GM23248 (cell line): ENCODE measurements around the gene DPP6. TPM values are rescaled to one million over a fixed set of nuclear protein-coding genes. Genes with fewer than 3 reads are reported as not detected.

ENCODE experiments used
- DNase-seq: peaks from one replicate; pipeline ENCODE4 v3.0.0-alpha.2; 2015
- H2AFZ ChIP-seq: fragments of 200-600 bp; sonication (generic); 2 replicates; pipeline ENCODE4 v1.6.1; 2016; ENCODE audit warnings: antibody characterized with exemption
- H3F3A ChIP-seq: fragments of 200-600 bp; sonication (generic); 2 replicates; pipeline ENCODE4 v1.6.1; 2016; ENCODE audit warnings: mild to moderate bottlenecking, antibody characterized with exemption, mixed run types; ENCODE audit not compliant: insufficient read depth
- H3K27ac ChIP-seq: fragments of 200-600 bp; sonication (generic); 2 replicates; pipeline ENCODE4 v1.5.1; 2016; ENCODE audit warnings: mild to moderate bottlenecking
- H3K27me3 ChIP-seq: fragments of 200-600 bp; sonication (generic); replicated peaks from 2 replicates; pipeline ENCODE4 v1.6.1; 2016; ENCODE audit warnings: mild to moderate bottlenecking; ENCODE audit not compliant: insufficient read depth
- H3K36me3 ChIP-seq: fragments of 200-600 bp; sonication (generic); 2 replicates; pipeline ENCODE4 v1.6.1; 2016; ENCODE audit warnings: low read depth, mild to moderate bottlenecking
- H3K4me1 ChIP-seq: fragments of 200-600 bp; sonication (generic); 2 replicates; pipeline ENCODE4 v1.6.1; 2016; ENCODE audit warnings: mild to moderate bottlenecking; ENCODE audit not compliant: insufficient read depth
- H3K4me2 ChIP-seq: fragments of 200-600 bp; sonication (generic); one replicate; pipeline ENCODE4 v1.6.1; 2016; ENCODE audit warnings: mild to moderate bottlenecking; ENCODE audit not compliant: unreplicated experiment
- H3K4me3 ChIP-seq: fragments of 200-600 bp; sonication (generic); 2 replicates; pipeline ENCODE4 v1.5.1; 2016; ENCODE audit warnings: mild to moderate bottlenecking
- H3K79me2 ChIP-seq: fragments of 200-600 bp; sonication (generic); 2 replicates; pipeline ENCODE4 v1.6.1; 2016; ENCODE audit warnings: mild to moderate bottlenecking; ENCODE audit not compliant: insufficient read depth
- H3K9ac ChIP-seq: fragments of 200-600 bp; sonication (generic); 2 replicates; pipeline ENCODE4 v1.6.1; 2016; ENCODE audit warnings: mild to moderate bottlenecking
- H3K9me2 ChIP-seq: fragments of 200-600 bp; sonication (generic); 2 replicates; pipeline ENCODE4 v1.6.1; 2016; ENCODE audit warnings: mixed run types, mild to moderate bottlenecking, moderate library complexity; ENCODE audit not compliant: insufficient read depth
- H3K9me3 ChIP-seq: fragments of 200-600 bp; sonication (generic); one replicate; pipeline ENCODE4 v1.6.1; 2017; ENCODE audit warnings: low read depth
- H4K20me1 ChIP-seq: fragments of 200-600 bp; sonication (generic); 2 replicates; pipeline ENCODE4 v1.6.0; 2016; ENCODE audit not compliant: insufficient read depth
- EZH2 ChIP-seq: fragments of 200-600 bp; sonication (generic); IDR thresholded peaks from 2 replicates; pipeline ENCODE4 v1.6.1; 2018; ENCODE audit warnings: antibody characterized with exemption, mild to moderate bottlenecking; ENCODE audit not compliant: insufficient read depth, poor library complexity, severe bottlenecking
- EZH2phosphoT487 ChIP-seq: fragments of 200-600 bp; sonication (generic); IDR thresholded peaks from 2 replicates; pipeline ENCODE4 v1.6.1; 2018; ENCODE audit warnings: antibody characterized with exemption, moderate library complexity, mild to moderate bottlenecking, low read depth; ENCODE audit not compliant: insufficient read depth
- WGBS, 2 experiments: methylation state at CpG; one replicate each; pipeline ENCODE4 v1.1.6; 2015 to 2017; ENCODE audit warnings: low lambda C conversion rate in 2 of 2, low coverage in 1 of 2; ENCODE audit errors: missing lambda C conversion rate in 2 of 2; 5-methylcytosine and 5-hydroxymethylcytosine counted together
- in situ Hi-C: fragments of 300-500 bp; cut with MboI; formaldehyde crosslinking; loops from 2 replicates; pipeline ENCODE4 v1.15.0; 2020
- polyA plus RNA-seq: library from polyadenylated mRNA; unstranded; fragments of >200 nt; fragmentation: Nextera tagmentation; extraction: Ambion mirVana; gene quantifications from 2 replicates; pipeline ENCODE4 v1.2.1, GENCODE V29; 2016
- total RNA-seq: library from RNA; depleted of rRNA; stranded (reverse); fragments of >200 nt; shearing (Covaris generic); gene quantifications from 2 replicates; pipeline ENCODE4 v1.2.3, GENCODE V29; 2014

Gene DPP6
- total and polyA plus RNA-seq, 2 experiments from 2014 or later: not detected

DNA sequence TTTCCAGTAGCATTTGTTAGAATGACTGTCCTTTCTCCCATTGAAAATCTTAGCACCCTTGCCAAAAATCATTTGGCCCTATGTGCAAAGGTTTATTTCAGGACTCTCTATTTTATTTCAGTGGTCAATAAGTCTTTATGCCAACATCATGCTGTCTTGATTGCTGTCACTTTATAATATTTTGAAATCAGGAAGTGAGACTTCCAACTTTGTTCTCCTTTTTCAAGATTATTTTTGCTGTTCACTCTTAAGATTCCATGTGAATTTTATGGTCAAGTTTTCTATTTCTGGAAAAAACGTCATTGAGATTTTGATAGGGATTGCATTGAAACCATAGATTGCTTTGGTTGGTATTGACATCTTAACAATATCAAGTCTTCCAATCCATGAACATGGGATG lies 885.6 kb downstream of the DPP6 start:
- Histone ChIP-seq H3K27ac (no peak overlapping the region), H3F3A (peaks cover 4% of the 10 kb centered on the region; the same call in 1 of the 2 replicates), H3K79me2 (no peaks in the 10 kb centered on the region), H3K4me1 (no peaks in the 10 kb centered on the region), H3K4me3 (no peak overlapping the region), H3K9me2 (no peaks in the 10 kb centered on the region), H3K27me3 (no peaks in the 10 kb centered on the region), H3K9ac (no peak overlapping the region), H2AFZ (no peak overlapping the region), H3K4me2 (no peak overlapping the region), H3K9me3 (no peaks in the 10 kb centered on the region), H4K20me1 (no peaks in the 10 kb centered on the region), H3K36me3 (0 out of 2 replicates have a peak, but pooled peaks cover 5% of the 10 kb centered on the region)
- WGBS, 2 experiments: 71 to 80% methylated on average over 1 of the region's 1 CpG
- in situ Hi-C loops: no loop called here
- no peak for DNase-seq
- TF ChIP-seq EZH2phosphoT487: no peak
- TF ChIP-seq EZH2: no peak

DNA sequence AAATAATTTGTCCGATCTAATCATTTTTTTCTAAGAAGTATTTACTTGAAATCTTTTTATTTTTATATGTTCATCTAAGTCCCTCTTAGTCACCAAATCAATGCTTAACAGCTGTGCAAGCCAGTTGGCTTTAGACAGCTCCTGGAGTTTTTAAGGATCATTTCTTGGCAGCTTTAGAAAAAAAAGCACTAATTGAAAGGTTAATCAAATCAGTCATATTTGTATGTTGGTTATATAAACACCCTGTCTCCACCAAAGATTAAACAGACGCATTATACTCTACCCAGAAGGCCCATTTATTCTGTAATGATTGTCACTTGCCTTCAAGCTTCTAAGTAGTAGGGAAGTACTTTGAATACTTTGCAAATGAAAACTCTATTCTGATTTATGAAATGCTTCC lies 890.5 kb downstream of the DPP6 start:
- no peaks in the 10 kb centered on the region for H3K4me1 ChIP-seq
- in situ Hi-C loops: no loop called here
- WGBS, 2 experiments: 57 to 63% methylated on average over 2 of the region's 2 CpGs

More for the DNA sequence above, 890.5 kb downstream of the DPP6 start:
- H3K9me3 ChIP-seq: no peaks in the 10 kb centered on the region
- H3K79me2 ChIP-seq: no peaks in the 10 kb centered on the region
- H4K20me1 ChIP-seq: no peaks in the 10 kb centered on the region
- H3K27ac ChIP-seq: no peak overlapping the region
- H3K36me3 ChIP-seq: peaks cover 40% of the 10 kb centered on the region
- H3K4me2 ChIP-seq: no peak overlapping the region
- TF ChIP-seq EZH2 (no peak), EZH2phosphoT487 (no peak)
- no peaks in the 10 kb centered on the region for H3K9me2 ChIP-seq
- no peak overlapping the region for H3K4me3 ChIP-seq
- no peaks in the 10 kb centered on the region for H3K27me3 ChIP-seq
- no peak overlapping the region for H3K9ac ChIP-seq
- H3F3A ChIP-seq: peaks cover 9% of the 10 kb centered on the region; the same call in 1 of the 2 replicates
- DNase-seq: no peak
- H2AFZ ChIP-seq: no peak overlapping the region
